Astrocyte (in vitro differentiated cells and primary cell): ENCODE results near the gene ZNF407.

Experiments used
- CTCF ChIP-seq: IDR thresholded peaks from 2 replicates; pipeline ENCODE4 v1.5.1; 2011; ENCODE audit warnings: low read depth, mild to moderate bottlenecking, inconsistent platforms, low read length, moderate library complexity; ENCODE audit not compliant: insufficient read depth
- EZH2 ChIP-seq: IDR thresholded peaks from 2 replicates; pipeline ENCODE4 v1.6.1; 2012; ENCODE audit warnings: mild to moderate bottlenecking, low read length, inconsistent platforms; ENCODE audit not compliant: insufficient read depth

DNA sequence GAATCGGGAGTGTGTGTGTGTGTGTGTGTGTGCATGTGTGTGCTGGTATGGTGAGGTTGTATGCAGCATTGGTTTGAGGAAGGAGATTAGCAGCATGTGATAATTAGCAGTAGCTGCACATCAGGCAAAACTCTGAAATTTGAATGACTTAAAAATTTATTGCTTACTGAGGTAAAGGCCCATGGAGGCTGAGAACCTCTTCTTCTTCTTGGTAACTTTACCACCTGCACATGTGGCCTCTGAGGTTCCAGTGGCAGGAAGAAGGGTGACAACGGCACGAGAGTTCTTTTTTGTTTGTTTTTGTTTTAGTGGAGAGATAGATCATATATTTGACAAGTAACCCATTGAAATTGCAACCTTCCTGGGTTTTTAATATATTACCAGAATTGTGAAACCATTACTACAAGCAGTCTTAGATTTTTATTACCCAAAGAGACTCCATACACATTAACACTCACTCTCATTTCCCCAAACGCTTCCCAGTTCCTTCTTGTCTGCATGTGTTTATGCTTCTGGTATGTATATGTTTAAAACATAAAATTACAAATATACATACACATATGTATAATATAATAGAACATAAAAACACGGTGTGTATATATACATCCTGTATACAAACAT, 319.2 kb downstream of the ZNF407 start:
- no peak for TF ChIP-seq CTCF
- TF ChIP-seq EZH2: no peak
